Heart right ventricle (tissue), 16 donors: ENCODE data around the gene IGF1R. TPM values are rescaled to one million over a fixed set of nuclear protein-coding genes. Genes with fewer than 3 reads are reported as not detected.
"Not testable (repeated sequence)": the region's sequence is repeated elsewhere in the genome, so short reads cannot be mapped to it uniquely, and the experiment has no call there.

ENCODE experiments used
- ATAC-seq, 8 donors: fragments of 200-7000 bp; cut with Tn5 transposase; one replicate each; pipeline ENCODE4 v1.9.1; 2020; ENCODE audit warnings: mild to moderate bottlenecking in 8 of 8, moderate library complexity in 8 of 8, moderate number of reproducible peaks in 1 of 8
- DNase-seq, 2 donors: peaks; one replicate each; pipeline ENCODE4 v3.0.0-alpha.2; 2020
- H3K27ac ChIP-seq, 10 donors: fragments of 200-600 bp; sonication (generic) in 2 of 10; one replicate each; pipeline versions ENCODE4 v1.5.0 to v1.8.0; 2020 to 2022; ENCODE audit warnings: mild to moderate bottlenecking in 3 of 10
- H3K27me3 ChIP-seq, 7 donors: fragments of 200-600 bp; one replicate each; pipeline ENCODE4 v1.8.0; 2021 to 2022; ENCODE audit warnings: mild to moderate bottlenecking in 2 of 7
- H3K36me3 ChIP-seq, 9 donors: fragments of 200-600 bp; sonication (generic) in 1 of 9; one replicate each; pipeline versions ENCODE4 v1.5.0 to v1.8.0; 2020 to 2022; ENCODE audit warnings: mild to moderate bottlenecking in 2 of 9
- H3K4me1 ChIP-seq, 9 donors: fragments of 200-600 bp; sonication (generic) in 1 of 9; one replicate each; pipeline versions ENCODE4 v1.5.0 to v1.8.0; 2020 to 2022; ENCODE audit warnings: mild to moderate bottlenecking in 4 of 9
- H3K4me3 ChIP-seq, 10 donors: fragments of 200-600 bp; sonication (generic) in 2 of 10; one replicate each; pipeline versions ENCODE4 v1.5.0 to v1.8.0; 2020 to 2022; ENCODE audit warnings: mild to moderate bottlenecking in 7 of 10, moderate library complexity in 2 of 10
- H3K9me3 ChIP-seq, 11 donors: fragments of 200-600 bp in 10 of 11; sonication (generic) in 2 of 11; one replicate each; pipeline versions ENCODE4 v1.5.0 to v1.8.0; 2013 to 2022; ENCODE audit warnings: mild to moderate bottlenecking in 2 of 11, control low read depth in 1 of 11, moderate library complexity in 1 of 11
- CTCF ChIP-seq, 9 donors: fragments of 200-600 bp; sonication (generic) in 2 of 9; IDR thresholded peaks; one replicate each; pipeline versions ENCODE4 v1.5.0 to v1.8.0; 2021 to 2022; ENCODE audit warnings: antibody characterized with exemption in 9 of 9, mild to moderate bottlenecking in 5 of 9, moderate library complexity in 1 of 9
- WGBS, 2 donors: extraction: QIAGEN DNeasy Blood & Tissue Kit; methylation state at CpG; one replicate each; pipeline ENCODE4 v1.1.7; 2013; ENCODE audit warnings: inconsistent platforms in 1 of 2; 5-methylcytosine and 5-hydroxymethylcytosine counted together
- intact Hi-C, 10 donors: fragments of 100-400 bp; cut with DNase I; formaldehyde crosslinking; loops; one replicate each; pipeline versions ENCODE4 v1.11.1 to v1.14.2; 2022
- polyA plus RNA-seq, 2 donors: library from polyadenylated mRNA; stranded (reverse); fragments of 200-250 nt; gene quantifications; one replicate each; pipeline ENCODE4 v1.2.3, GENCODE V29; 2013
- total RNA-seq, 10 donors: library from RNA; stranded (reverse); fragmentation: NEBNext Ultra II Directional in 3 of 10; extraction: Animal tissue kit (Norgen Biotek cat#: 25700) in 3 of 10; gene quantifications; one replicate each; pipeline versions ENCODE4 v1.2.1 to v1.2.4, GENCODE V29; 2021 to 2023
- donor health status: Arrhythmogenic right ventricular cardiomyopathy.
- donor health status: ischemic (EF 13 %, LVEDD 7.1; RV severe dilation, severe dysfunction).
- donor health status: healthy with polysubstance abuse.
- donor health status: DM: no; HTN: yes; CAD: no.
- donor health status: DM: no; HTN: no; CAD: no.
- donor health status: ischemic (EF 25% LVEDD 6.9; RV normal size, moderate dysfunction).
- donor health status: ischemic (EF 25% LVEDD 5.7; RV mildly dilated, moderate dysfunction).
- donor health status: healthy.
- donor health status: DM: yes; HTN: yes; CAD: no.
- donor health status: Ischemic cardiomyopathy.
- donor health status: ischemic (EF 35%, LVEDD 5.7; RV mildly dilated, moderate dysfunction).
- donor health status: nonischemic (EF 11% LVEDD 7.7; RV severe dilation, severe dysfunction).
- donor health status: DM: yes; HTN: yes; CAD: no.
- donor health status: PGD.
- donor health status: ischemic (EF 29% LVEDD 5.4; RV normal size, mild dysfunction).
- donor health status: nonischemic (EF 23%, LVEDD 6.1; RV moderate dilation, normal function).

Gene IGF1R
- total and polyA plus RNA-seq, 12 donors = 3.4 to 88.2 (median 45.9) TPM

DNA sequence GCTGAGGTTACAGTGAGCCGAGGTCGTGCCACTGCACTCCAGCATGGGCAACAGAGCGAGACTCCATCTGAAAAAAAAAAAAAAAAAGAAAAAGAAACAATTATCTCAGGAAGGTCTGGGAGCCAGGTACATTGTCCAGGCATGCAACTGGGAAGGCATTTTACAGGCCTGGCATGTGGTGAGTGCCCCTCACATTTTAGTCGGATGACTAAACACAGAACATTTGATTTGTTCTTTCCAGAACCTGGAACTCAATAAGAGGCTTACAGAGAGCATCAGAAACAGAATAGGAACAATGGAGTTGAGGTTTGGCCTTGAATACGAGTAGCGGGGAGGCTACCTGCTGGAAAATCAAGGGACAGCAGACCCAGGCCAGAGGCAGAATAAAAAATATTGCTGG lies 33.7 kb upstream of the IGF1R start:
- intact Hi-C loops = no loop called here
- H3K4me1 ChIP-seq = no peaks in the 10 kb centered on the region
- no peak for ATAC-seq

GRCh38 chr15:98616397-98616796 lies 31.9 kb upstream of the IGF1R start:
- ATAC-seq (no peak), DNase-seq (no peak)
- 69 to 78% methylated on average over 10 of the region's 10 CpGs for WGBS, 2 donors
- H3K27me3 ChIP-seq = peaks cover 0 to 58% (median 39%) of the 10 kb centered on the region in 7 donors
- H3K4me3 ChIP-seq = no peak overlapping the region
- intact Hi-C loops = no loop called here
- no peak overlapping the region for H3K27ac ChIP-seq
- H3K9me3 ChIP-seq = no peaks in the 10 kb centered on the region
- no peaks in the 10 kb centered on the region for H3K4me1 ChIP-seq
- TF ChIP-seq CTCF (IDR thresholded peaks at IDR 0.05) = no peak
- no peaks in the 10 kb centered on the region for H3K36me3 ChIP-seq

More for the DNA sequence above, 33.7 kb upstream of the IGF1R start:
- H3K9me3 ChIP-seq = no peaks in the 10 kb centered on the region
- 92% methylated on average over 6 of the region's 6 CpGs for WGBS, 2 donors
- no peak overlapping the region for H3K4me3 ChIP-seq
- no peaks in the 10 kb centered on the region for H3K36me3 ChIP-seq
- no peak for DNase-seq
- no peak overlapping the region for H3K27ac ChIP-seq
- TF ChIP-seq CTCF (IDR thresholded peaks at IDR 0.05) = no peak
- H3K27me3 ChIP-seq = peaks cover 0 to 43% (median 25%) of the 10 kb centered on the region in 7 donors

GRCh38 chr15:98617328-98617980 lies 30.9 kb upstream of the IGF1R start:
- Histone ChIP-seq H3K9me3 (no peaks in the 10 kb centered on the region), H3K27me3 (peaks cover 0 to 69% (median 49%) of the 10 kb centered on the region in 7 donors), H3K36me3 (no peaks in the 10 kb centered on the region), H3K4me3 (no peak overlapping the region), H3K27ac (no peak overlapping the region), H3K4me1 (no peaks in the 10 kb centered on the region)
- intact Hi-C loops = no loop called here
- ATAC-seq = no peak
- no peak for TF ChIP-seq CTCF (IDR thresholded peaks at IDR 0.05)
- 87 to 91% methylated on average over 5 of the region's 5 CpGs for WGBS, 2 donors
- DNase-seq = no peak

- intact Hi-C loops, DNase-seq, H3K9me3 ChIP-seq, ATAC-seq, H3K4me3 ChIP-seq, H3K4me1 ChIP-seq, H3K36me3 ChIP-seq, H3K27ac ChIP-seq: not testable (repeated sequence)
- peaks cover 0 to 80% (median 61%) of the 10 kb centered on the region in 7 donors for H3K27me3 ChIP-seq
- WGBS, 2 donors = 84 to 88% methylated on average over 13 of the region's 13 CpGs
Measured at GRCh38 chr15:98618576-98618975, 29.8 kb upstream of the IGF1R start.

- Histone ChIP-seq H3K9me3 (no peaks in the 10 kb centered on the region), H3K4me3 (no peak overlapping the region), H3K27me3 (peaks cover 0 to 94% (median 75%) of the 10 kb centered on the region in 7 donors), H3K36me3 (no peaks in the 10 kb centered on the region), H3K27ac (no peak overlapping the region), H3K4me1 (no peaks in the 10 kb centered on the region)
- intact Hi-C loops = loop anchor here in 1 of 10 donors (5.0 kb wide), 1 partner anchor 38 kb away; no protein-coding TSS in a partner anchor
- 59 to 61% methylated on average over 8 of the region's 8 CpGs for WGBS, 2 donors
- DNase-seq (no peak), ATAC-seq (no peak)
- TF ChIP-seq CTCF (IDR thresholded peaks at IDR 0.05) = no peak
Measured at GRCh38 chr15:98620020-98620419, 28.3 kb upstream of the IGF1R start.
